OCI-LY1 (cell line): ENCODE results near the gene VEGFA.

ENCODE experiments used
- H2AFZ ChIP-seq: fragments of 200-600 bp; sonication (generic), shearing (Covaris generic); 2 replicates; pipeline ENCODE4 v1.6.0; 2014; ENCODE audit warnings: antibody characterized with exemption, mild to moderate bottlenecking, low read length
- H3F3A ChIP-seq: fragments of 200-600 bp; sonication (generic), shearing (Covaris generic); 2 replicates; pipeline ENCODE4 v1.6.0; 2014; ENCODE audit warnings: mild to moderate bottlenecking, antibody characterized with exemption, low read length, moderate library complexity; ENCODE audit not compliant: insufficient read depth
- H3K27ac ChIP-seq: fragments of 200-600 bp; sonication (generic); 2 replicates; pipeline ENCODE4 v1.5.1; 2014; ENCODE audit warnings: low read length, mixed run types, mild to moderate bottlenecking, low read depth; ENCODE audit not compliant: poor library complexity, severe bottlenecking
- H3K27me3 ChIP-seq: fragments of 200-600 bp; sonication (generic); 2 replicates; pipeline ENCODE4 v1.6.0; 2014; ENCODE audit warnings: antibody characterized with exemption, mild to moderate bottlenecking, low read length, moderate library complexity; ENCODE audit not compliant: insufficient read depth
- H3K36me3 ChIP-seq: fragments of 200-600 bp; sonication (generic); 2 replicates; pipeline ENCODE4 v1.6.1; 2014; ENCODE audit warnings: mild to moderate bottlenecking, antibody characterized with exemption, low read length, moderate library complexity, mixed read lengths; ENCODE audit not compliant: insufficient read depth
- H3K4me1 ChIP-seq: fragments of 200-600 bp; sonication (generic); 2 replicates; pipeline ENCODE4 v1.5.1; 2014; ENCODE audit warnings: mild to moderate bottlenecking, low read length, moderate library complexity; ENCODE audit not compliant: insufficient read depth, severe bottlenecking
- H3K4me2 ChIP-seq: fragments of 200-600 bp; sonication (generic), shearing (Covaris generic); 2 replicates; pipeline ENCODE4 v1.6.1; 2014; ENCODE audit warnings: low read length
- H3K4me3 ChIP-seq: fragments of 200-600 bp; sonication (generic); 2 replicates; pipeline ENCODE4 v1.5.1; 2014; ENCODE audit warnings: low read length, low read depth, mild to moderate bottlenecking, mixed read lengths; ENCODE audit not compliant: poor library complexity, severe bottlenecking
- H3K79me2 ChIP-seq: fragments of 200-600 bp; shearing (Covaris generic); 2 replicates; pipeline ENCODE4 v1.6.1; 2016; ENCODE audit warnings: mixed run types, low read length, mixed read lengths; ENCODE audit not compliant: insufficient read depth
- H3K9ac ChIP-seq: fragments of 200-600 bp; sonication (generic), shearing (Covaris generic); 2 replicates; pipeline ENCODE4 v1.6.1; 2014; ENCODE audit warnings: mild to moderate bottlenecking, low read length, mixed read lengths
- H3K9me2 ChIP-seq: fragments of 200-600 bp; sonication (generic), shearing (Covaris generic); 2 replicates; pipeline ENCODE4 v1.6.1; 2014; ENCODE audit warnings: low read depth, mild to moderate bottlenecking, low read length, mixed read lengths
- H3K9me3 ChIP-seq: fragments of 200-600 bp; shearing (Covaris generic); 2 replicates; pipeline ENCODE4 v1.6.1; 2014; ENCODE audit warnings: low read length, mixed read lengths
- H4K20me1 ChIP-seq: fragments of 200-600 bp; sonication (generic), shearing (Covaris generic); 2 replicates; pipeline ENCODE4 v1.6.0; 2016; ENCODE audit warnings: mild to moderate bottlenecking, low read length; ENCODE audit not compliant: insufficient read depth
- CTCF ChIP-seq: fragments of 200-600 bp; sonication (generic), shearing (Covaris generic); IDR thresholded peaks from 2 replicates; pipeline ENCODE4 v1.5.1; 2017; ENCODE audit warnings: mild to moderate bottlenecking, antibody characterized with exemption, low read length, moderate library complexity, mixed read lengths
- EZH2 ChIP-seq: fragments of 200-600 bp; sonication (generic), shearing (Covaris generic); IDR thresholded peaks from 2 replicates; pipeline ENCODE4 v1.8.0; 2017; ENCODE audit warnings: borderline replicate concordance, mixed run types, mild to moderate bottlenecking, antibody characterized with exemption, low read length, moderate library complexity, mixed read lengths

Gene VEGFA

GRCh38 chr6:43796168-43796567, 26.2 kb downstream of the VEGFA start:
- no peaks in the 10 kb centered on the region for H3K4me1 ChIP-seq
- 0 out of 2 replicates have a peak, but pooled peaks cover 8% of the 10 kb centered on the region for H3K27me3 ChIP-seq

GRCh38 chr6:43796903-43797890, 27.2 kb downstream of the VEGFA start:
- TF ChIP-seq EZH2 = no peak
- TF ChIP-seq CTCF = no peak
- no peak overlapping the region for H3K4me2 ChIP-seq

More at GRCh38 chr6:43796168-43796567, 26.2 kb downstream of the VEGFA start:
- no peak for TF ChIP-seq EZH2
- no peak for TF ChIP-seq CTCF
- Histone ChIP-seq H3K4me3 (no peak overlapping the region), H3K36me3 (no peaks in the 10 kb centered on the region), H4K20me1 (no peaks in the 10 kb centered on the region), H3K9me2 (no peaks in the 10 kb centered on the region), H3F3A (no peaks in the 10 kb centered on the region), H3K27ac (no peak overlapping the region), H3K79me2 (no peaks in the 10 kb centered on the region), H3K9me3 (no peaks in the 10 kb centered on the region), H2AFZ (no peak overlapping the region), H3K4me2 (no peak overlapping the region), H3K9ac (no peak overlapping the region)

GRCh38 chr6:43797919-43798318, 27.9 kb downstream of the VEGFA start:
- Histone ChIP-seq H3K27me3 (0 out of 2 replicates have a peak, but pooled peaks cover 5% of the 10 kb centered on the region), H3K36me3 (no peaks in the 10 kb centered on the region), H3K4me3 (no peak overlapping the region), H3K4me2 (no peak overlapping the region), H3F3A (no peaks in the 10 kb centered on the region), H3K9me3 (no peaks in the 10 kb centered on the region), H3K4me1 (no peaks in the 10 kb centered on the region), H4K20me1 (no peaks in the 10 kb centered on the region), H3K9me2 (no peaks in the 10 kb centered on the region), H3K9ac (no peak overlapping the region), H3K79me2 (no peaks in the 10 kb centered on the region), H3K27ac (no peak overlapping the region), H2AFZ (no peak overlapping the region)
- TF ChIP-seq CTCF (no peak), EZH2 (no peak)

More at GRCh38 chr6:43796903-43797890, 27.2 kb downstream of the VEGFA start:
- no peak overlapping the region for H2AFZ ChIP-seq
- no peak overlapping the region for H3K27ac ChIP-seq
- H4K20me1 ChIP-seq = no peaks in the 10 kb centered on the region
- no peaks in the 10 kb centered on the region for H3K36me3 ChIP-seq
- no peaks in the 10 kb centered on the region for H3K9me2 ChIP-seq
- H3K79me2 ChIP-seq = no peaks in the 10 kb centered on the region
- H3K9me3 ChIP-seq = no peaks in the 10 kb centered on the region
- no peak overlapping the region for H3K9ac ChIP-seq
- no peak overlapping the region for H3K4me3 ChIP-seq
- 0 out of 2 replicates have a peak, but pooled peaks cover 5% of the 10 kb centered on the region for H3K27me3 ChIP-seq
- no peaks in the 10 kb centered on the region for H3F3A ChIP-seq
- no peaks in the 10 kb centered on the region for H3K4me1 ChIP-seq
